Endodermal cell (in vitro differentiated cells): ENCODE results near the gene PURB. TPM values are rescaled to one million over a fixed set of nuclear protein-coding genes. Genes with fewer than 3 reads are reported as not detected.

ENCODE experiments used
- DNase-seq: peaks from one replicate; pipeline ENCODE4 v3.0.0-alpha.2; 2017
- H3K27ac ChIP-seq: 2 replicates; pipeline ENCODE4 v1.5.1; 2013; ENCODE audit warnings: mild to moderate bottlenecking, low read depth, low read length, moderate library complexity
- H3K27me3 ChIP-seq: 2 replicates; pipeline ENCODE4 v1.6.1; 2013; ENCODE audit warnings: mild to moderate bottlenecking, low read length, moderate library complexity; ENCODE audit not compliant: insufficient read depth, control insufficient read depth, poor library complexity, severe bottlenecking
- H3K36me3 ChIP-seq: 2 replicates; pipeline ENCODE4 v1.7.0; 2013; ENCODE audit warnings: mild to moderate bottlenecking, low read length, moderate library complexity; ENCODE audit not compliant: control insufficient read depth, insufficient read depth
- H3K4me1 ChIP-seq: one replicate; pipeline ENCODE4 v1.7.0; 2013; ENCODE audit warnings: low read length; ENCODE audit not compliant: control insufficient read depth, insufficient read depth
- H3K4me3 ChIP-seq: 2 replicates; pipeline ENCODE4 v1.5.1; 2013; ENCODE audit warnings: mild to moderate bottlenecking, low read length, moderate library complexity
- H3K9ac ChIP-seq: 2 replicates; pipeline ENCODE4 v1.6.1; 2013; ENCODE audit warnings: mild to moderate bottlenecking, low read length, moderate library complexity; ENCODE audit not compliant: poor library complexity, severe bottlenecking; ENCODE audit errors: extremely low read depth
- H3K9me3 ChIP-seq: 2 replicates; pipeline ENCODE4 v1.6.1; 2013; ENCODE audit warnings: mild to moderate bottlenecking, low read length, moderate library complexity; ENCODE audit not compliant: control insufficient read depth
- H3K27ac Mint-ChIP-seq: 2 replicates; pipeline ENCODE4 v1.8.0; 2020; ENCODE audit warnings: mixed read lengths
- H3K27me3 Mint-ChIP-seq: 2 replicates; pipeline ENCODE4 v1.8.0; 2021; ENCODE audit warnings: mild to moderate bottlenecking, mixed read lengths; ENCODE audit not compliant: insufficient read depth
- H3K36me3 Mint-ChIP-seq: 2 replicates; pipeline ENCODE4 v1.8.0; 2020; ENCODE audit warnings: low read depth, mixed read lengths
- H3K4me1 Mint-ChIP-seq: 2 replicates; pipeline ENCODE4 v1.8.0; 2020; ENCODE audit warnings: mixed read lengths
- H3K4me3 Mint-ChIP-seq: 2 replicates; pipeline ENCODE4 v1.8.0; 2020; ENCODE audit warnings: mild to moderate bottlenecking, moderate library complexity, mixed read lengths
- H3K9me3 Mint-ChIP-seq: 2 replicates; pipeline ENCODE4 v1.8.0; 2020; ENCODE audit warnings: mild to moderate bottlenecking, mixed read lengths
- WGBS, 2 experiments: methylation state at CpG; one replicate each; pipeline versions ENCODE4 v1.1.5 to v1.1.7; 2013; ENCODE audit warnings: missing lambda C conversion rate in 2 of 2, mixed read lengths in 1 of 2; ENCODE audit not compliant: insufficient coverage in 1 of 2, insufficient read length in 1 of 2; 5-methylcytosine and 5-hydroxymethylcytosine counted together
- total RNA-seq, 2 donors: library from RNA; stranded (reverse); fragmentation: NEBNext Ultra II Directional in 1 of 2; extraction: Animal tissue kit (Norgen Biotek cat#: 25700) in 1 of 2; gene quantifications; 2 replicates in 1 of 2; 3 replicates in 1 of 2; pipeline ENCODE4 v1.2.1, GENCODE V29; 2021
- TF ChIP-seq, protein P1 (sequence below): fragments of 200-600 bp; sonication (generic); conservative IDR thresholded peaks from 2 replicates; pipeline ENCODE4 v1.5.0; 2021; ENCODE audit warnings: antibody characterized with exemption, mild to moderate bottlenecking

PURB gene
- total RNA-seq, 2 donors from 2014 or later: 24.7 to 29.8 TPM

DNA sequence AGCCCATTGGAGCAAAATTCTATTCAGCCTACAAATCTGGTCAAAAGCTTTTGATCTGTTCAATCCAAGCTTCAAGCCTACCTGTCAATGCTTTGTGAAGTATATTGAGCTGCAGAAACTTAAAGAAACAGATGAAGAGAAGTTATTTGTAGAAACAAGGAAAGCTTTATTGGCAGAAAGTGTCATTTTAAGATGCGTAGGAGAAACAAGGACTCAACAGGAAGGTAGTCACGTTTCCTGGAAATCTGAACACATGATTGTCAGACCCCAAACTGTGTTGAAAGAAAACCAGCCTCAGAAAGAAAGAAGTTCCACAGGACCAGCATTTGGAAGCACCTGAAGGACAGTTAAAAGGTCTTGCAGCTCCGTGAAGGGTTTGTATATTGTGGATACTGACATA lies 34.8 kb upstream of the PURB start:
- peaks cover 5% of the 10 kb centered on the region for H3K9me3 ChIP-seq
- no peak overlapping the region for H3K4me3 ChIP-seq
- 88 to 92% methylated on average over 3 of the region's 3 CpGs for WGBS, 2 experiments
- DNase-seq: no peak
- TF ChIP-seq, protein P1, sequence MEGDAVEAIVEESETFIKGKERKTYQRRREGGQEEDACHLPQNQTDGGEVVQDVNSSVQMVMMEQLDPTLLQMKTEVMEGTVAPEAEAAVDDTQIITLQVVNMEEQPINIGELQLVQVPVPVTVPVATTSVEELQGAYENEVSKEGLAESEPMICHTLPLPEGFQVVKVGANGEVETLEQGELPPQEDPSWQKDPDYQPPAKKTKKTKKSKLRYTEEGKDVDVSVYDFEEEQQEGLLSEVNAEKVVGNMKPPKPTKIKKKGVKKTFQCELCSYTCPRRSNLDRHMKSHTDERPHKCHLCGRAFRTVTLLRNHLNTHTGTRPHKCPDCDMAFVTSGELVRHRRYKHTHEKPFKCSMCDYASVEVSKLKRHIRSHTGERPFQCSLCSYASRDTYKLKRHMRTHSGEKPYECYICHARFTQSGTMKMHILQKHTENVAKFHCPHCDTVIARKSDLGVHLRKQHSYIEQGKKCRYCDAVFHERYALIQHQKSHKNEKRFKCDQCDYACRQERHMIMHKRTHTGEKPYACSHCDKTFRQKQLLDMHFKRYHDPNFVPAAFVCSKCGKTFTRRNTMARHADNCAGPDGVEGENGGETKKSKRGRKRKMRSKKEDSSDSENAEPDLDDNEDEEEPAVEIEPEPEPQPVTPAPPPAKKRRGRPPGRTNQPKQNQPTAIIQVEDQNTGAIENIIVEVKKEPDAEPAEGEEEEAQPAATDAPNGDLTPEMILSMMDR: no peak
- no peak overlapping the region for H3K27ac ChIP-seq
- Mint-ChIP-seq H3K9me3 (peaks cover 10% of the 10 kb centered on the region), H3K27ac (no peak overlapping the region), H3K27me3 (peaks cover 17% of the 10 kb centered on the region), H3K36me3 (no peaks in the 10 kb centered on the region), H3K4me1 (no peaks in the 10 kb centered on the region), H3K4me3 (no peak overlapping the region)
- no peaks in the 10 kb centered on the region for H3K4me1 ChIP-seq
- no peak overlapping the region for H3K9ac ChIP-seq
- no peaks in the 10 kb centered on the region for H3K27me3 ChIP-seq
- H3K36me3 ChIP-seq: no peaks in the 10 kb centered on the region

DNA sequence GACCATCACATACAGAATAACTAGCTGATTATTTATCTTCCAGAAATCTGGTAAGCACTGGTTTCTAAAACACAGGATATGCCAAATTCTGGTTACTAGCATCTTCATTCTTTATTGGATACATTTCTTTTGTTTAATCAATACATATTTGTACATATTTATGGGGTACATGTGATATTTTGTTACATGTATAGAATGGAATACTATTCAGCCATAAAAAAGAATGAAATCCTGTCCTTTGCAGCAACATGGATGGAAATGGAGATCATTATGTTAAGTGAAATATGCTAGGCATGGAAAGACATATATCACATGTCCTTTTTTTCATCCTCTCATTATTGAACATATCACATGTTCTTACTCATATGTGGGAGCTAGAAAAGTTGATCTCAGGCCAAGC lies 32.7 kb upstream of the PURB start:
- no peak for DNase-seq
- H3K4me1 Mint-ChIP-seq: peaks cover 2% of the 10 kb centered on the region
- no peaks in the 10 kb centered on the region for H3K36me3 Mint-ChIP-seq
- H3K4me1 ChIP-seq: no peaks in the 10 kb centered on the region
- peaks cover 4% of the 10 kb centered on the region for H3K9me3 Mint-ChIP-seq
- H3K4me3 ChIP-seq: no peak overlapping the region
- no peaks in the 10 kb centered on the region for H3K27me3 ChIP-seq
- TF ChIP-seq, protein P1: no peak
- H3K9ac ChIP-seq: no peak overlapping the region
- no peak overlapping the region for H3K27ac Mint-ChIP-seq
- H3K4me3 Mint-ChIP-seq: no peak overlapping the region
- no peak overlapping the region for H3K27ac ChIP-seq
- H3K27me3 Mint-ChIP-seq: peaks cover 17% of the 10 kb centered on the region
- no peaks in the 10 kb centered on the region for H3K36me3 ChIP-seq
- H3K9me3 ChIP-seq: peaks cover 5% of the 10 kb centered on the region

DNA sequence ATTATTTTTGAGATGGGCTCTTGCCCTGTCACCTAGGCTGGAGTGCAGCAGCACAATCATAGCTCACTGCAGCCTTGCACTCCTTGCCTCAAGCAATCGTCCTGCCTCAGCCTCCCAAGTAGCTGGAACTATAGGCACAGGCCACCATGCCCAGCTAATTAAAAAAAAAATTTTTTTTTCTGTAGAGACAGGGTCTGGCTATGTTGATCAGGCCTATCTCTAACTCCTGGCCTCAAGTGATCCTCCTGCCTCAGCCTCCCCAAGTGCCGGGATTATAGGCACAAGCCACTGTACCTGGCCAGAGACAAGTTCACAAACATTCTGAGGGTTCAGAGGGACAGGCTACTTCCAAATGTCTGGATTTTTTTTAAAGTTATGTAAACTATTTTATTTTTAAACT lies 32.1 kb upstream of the PURB start:
- Histone ChIP-seq H3K4me1 (no peaks in the 10 kb centered on the region), H3K4me3 (no peak overlapping the region), H3K9ac (no peak overlapping the region), H3K9me3 (peaks cover 4% of the 10 kb centered on the region), H3K36me3 (no peaks in the 10 kb centered on the region), H3K27ac (no peak overlapping the region), H3K27me3 (no peaks in the 10 kb centered on the region)
- peaks cover 5% of the 10 kb centered on the region for H3K4me1 Mint-ChIP-seq
- TF ChIP-seq, protein P1: no peak
- H3K36me3 Mint-ChIP-seq: no peaks in the 10 kb centered on the region
- no peak overlapping the region for H3K27ac Mint-ChIP-seq
- WGBS, 2 experiments: 86 to 91% methylated on average over 2 of the region's 2 CpGs
- peaks cover 3% of the 10 kb centered on the region for H3K9me3 Mint-ChIP-seq
- H3K4me3 Mint-ChIP-seq: no peak overlapping the region
- no peak for DNase-seq
- peaks cover 17% of the 10 kb centered on the region for H3K27me3 Mint-ChIP-seq
